Middle frontal gyrus (tissue), 1 donor: ENCODE results near the gene DHX32.
A peak's percentile ranks its signal among the peaks of the same experiment; 100 is the strongest.
"Not testable (repeated sequence)": the region's sequence is repeated elsewhere in the genome, so short reads cannot be mapped to it uniquely, and the experiment has no call there.

Experiments used
- DNase-seq: peaks from one replicate; pipeline ENCODE4 v3.0.0-alpha.2; 2015; ENCODE audit warnings: low spot score; ENCODE audit errors: extremely low spot score

The DHX32 gene

GRCh38 chr10:125896088-125896934 lies 15.2 kb upstream of the DHX32 start, which contains the start of gene FANK1:
Gene FANK1, plus strand, starts transcription at chr10:125896564. Its CDS starts 79 bp downstream, at chr10:125896643.
- DNase-seq = peak; percentile 66

- DNase-seq = peak; percentile 16
These were observed 14.3 kb upstream of the DHX32 start for GRCh38 chr10:125895130-125896087.

GRCh38 chr10:125894176-125894575 lies 13.1 kb upstream of the DHX32 start:
- DNase-seq = not testable (repeated sequence)

- DNase-seq = not testable (repeated sequence)
These were observed 11.3 kb upstream of the DHX32 start for GRCh38 chr10:125892402-125892801.

GRCh38 chr10:125889441-125889840 lies 8.3 kb upstream of the DHX32 start:
- not testable (repeated sequence) for DNase-seq

- no peak for DNase-seq
These were observed 5.9 kb upstream of the DHX32 start for GRCh38 chr10:125886914-125887512.

- no peak for DNase-seq
These were observed 2.1 kb upstream of the DHX32 start for GRCh38 chr10:125883211-125883610.

GRCh38 chr10:125882596-125882995 lies 1.5 kb upstream of the DHX32 start:
- no peak for DNase-seq

- no peak for DNase-seq
These were observed 373 bp downstream of the DHX32 start for GRCh38 chr10:125880719-125881118.

- DNase-seq = no peak
These were observed 1.9 kb downstream of the DHX32 start for GRCh38 chr10:125878957-125879835.

GRCh38 chr10:125871338-125871737 lies 9.8 kb downstream of the DHX32 start:
- DNase-seq = no peak

GRCh38 chr10:125868372-125868975 lies 12.6 kb downstream of the DHX32 start:
- no peak for DNase-seq

GRCh38 chr10:125866421-125867029 lies 14.6 kb downstream of the DHX32 start:
- DNase-seq = no peak

GRCh38 chr10:125865120-125865519 lies 16.0 kb downstream of the DHX32 start:
- DNase-seq = no peak

GRCh38 chr10:125859128-125859817 lies 21.8 kb downstream of the DHX32 start:
- no peak for DNase-seq

GRCh38 chr10:125857185-125857760 lies 23.8 kb downstream of the DHX32 start:
- no peak for DNase-seq

- DNase-seq = no peak
These were observed 28.6 kb downstream of the DHX32 start for GRCh38 chr10:125852487-125852886.
